Measurements from ENCODE around the gene SUDS3.
"Not testable (repeated sequence)": the region's sequence is repeated elsewhere in the genome, so short reads cannot be mapped to it uniquely, and the experiment has no call there.

SUDS3 gene

GRCh38 chr12:118354503-118354902 is 21.9 kb upstream of the SUDS3 start:
- H3K4ac ChIP-seq (ENCODE audit: low read depth, low read length); H2BK5ac ChIP-seq (ENCODE audit: low read length); H3K9ac ChIP-seq (ENCODE audit: low read length): not testable (repeated sequence)

GRCh38 chr12:118354903-118355302 is 21.5 kb upstream of the SUDS3 start:
- H3K56ac ChIP-seq (ENCODE audit: low read length), result no peak overlapping the region
- no peaks in the 10 kb centered on the region for H3K79me2 ChIP-seq (ENCODE audit: control insufficient read depth, insufficient read depth, low read length)
- H3K4me1 ChIP-seq (ENCODE audit: control insufficient read depth, low read depth, low read length), result no peaks in the 10 kb centered on the region
- no peak overlapping the region for H4K8ac ChIP-seq (ENCODE audit: low read depth, low read length)
- H2BK15ac ChIP-seq (replicated peaks; ENCODE audit: low read depth), result no peak overlapping the region
- H3K9ac ChIP-seq (ENCODE audit: low read length), result no peak overlapping the region
- H3K79me1 ChIP-seq (ENCODE audit: low read length), result no peaks in the 10 kb centered on the region
- no peak for DNase-seq
- no peak overlapping the region for H3K4ac ChIP-seq (ENCODE audit: low read depth, low read length)
- H2BK5ac ChIP-seq (ENCODE audit: low read length), result no peak overlapping the region
- no peak overlapping the region for H2AK5ac ChIP-seq (ENCODE audit: low read length)
- H3K23ac ChIP-seq (ENCODE audit: low read length), result no peak overlapping the region
- H2BK120ac ChIP-seq (ENCODE audit: low read depth, low read length), result no peak overlapping the region
- H3K4me3 ChIP-seq (ENCODE audit: low read length), result no peak overlapping the region
- no peaks in the 10 kb centered on the region for H3K27me3 ChIP-seq (ENCODE audit: insufficient read depth, low read length, poor library complexity)
- H3K4me2 ChIP-seq (ENCODE audit: low read length), result no peak overlapping the region
- no peak overlapping the region for H3K18ac ChIP-seq (ENCODE audit: low read length)
- no CpG with 5 or more reads among the region's 1 CpG for WGBS (ENCODE audit: extremely low coverage, insufficient coverage, low lambda C conversion rate)
- no peak overlapping the region for H3K27ac ChIP-seq (ENCODE audit: low read depth, low read length)
- H4K5ac ChIP-seq (ENCODE audit: low read length), result no peak overlapping the region
- H3K36me3 ChIP-seq (ENCODE audit: control insufficient read depth, insufficient read depth, low read length), result no peaks in the 10 kb centered on the region

More at GRCh38 chr12:118354503-118354902, 21.9 kb upstream of the SUDS3 start:
- not testable (repeated sequence) for H3K79me2 ChIP-seq (ENCODE audit: control insufficient read depth, insufficient read depth, low read length); H2BK120ac ChIP-seq (ENCODE audit: low read depth, low read length); H3K4me1 ChIP-seq (ENCODE audit: control insufficient read depth, low read depth, low read length); H3K79me1 ChIP-seq (ENCODE audit: low read length); H3K4me3 ChIP-seq (ENCODE audit: low read length); H3K27me3 ChIP-seq (ENCODE audit: insufficient read depth, low read length, poor library complexity); H3K23ac ChIP-seq (ENCODE audit: low read length); H4K8ac ChIP-seq (ENCODE audit: low read depth, low read length); H3K56ac ChIP-seq (ENCODE audit: low read length); H2AK5ac ChIP-seq (ENCODE audit: low read length); H3K36me3 ChIP-seq (ENCODE audit: control insufficient read depth, insufficient read depth, low read length); H3K27ac ChIP-seq (ENCODE audit: low read depth, low read length); H2BK15ac ChIP-seq (replicated peaks; ENCODE audit: low read depth); H3K18ac ChIP-seq (ENCODE audit: low read length); H4K5ac ChIP-seq (ENCODE audit: low read length); DNase-seq; H3K4me2 ChIP-seq (ENCODE audit: low read length)
- WGBS (ENCODE audit: extremely low coverage, insufficient coverage, low lambda C conversion rate), result no CpG with 5 or more reads among the region's 4 CpGs

- H3K79me1 ChIP-seq (ENCODE audit: low read length), result no peaks in the 10 kb centered on the region
- H2BK120ac ChIP-seq (ENCODE audit: low read depth, low read length), result no peak overlapping the region
- H2BK15ac ChIP-seq (replicated peaks; ENCODE audit: low read depth), result no peak overlapping the region
- no peak overlapping the region for H2AK5ac ChIP-seq (ENCODE audit: low read length)
- no peak overlapping the region for H3K9ac ChIP-seq (ENCODE audit: low read length)
- H3K79me2 ChIP-seq (ENCODE audit: control insufficient read depth, insufficient read depth, low read length), result no peaks in the 10 kb centered on the region
- DNase-seq, result no peak
- no peak overlapping the region for H2BK5ac ChIP-seq (ENCODE audit: low read length)
- H3K23ac ChIP-seq (ENCODE audit: low read length), result no peak overlapping the region
- no peak overlapping the region for H3K4ac ChIP-seq (ENCODE audit: low read depth, low read length)
- H4K8ac ChIP-seq (ENCODE audit: low read depth, low read length), result no peak overlapping the region
- no peak overlapping the region for H3K4me3 ChIP-seq (ENCODE audit: low read length)
- no peaks in the 10 kb centered on the region for H3K36me3 ChIP-seq (ENCODE audit: control insufficient read depth, insufficient read depth, low read length)
- no peaks in the 10 kb centered on the region for H3K4me1 ChIP-seq (ENCODE audit: control insufficient read depth, low read depth, low read length)
- H4K5ac ChIP-seq (ENCODE audit: low read length), result no peak overlapping the region
- H3K27ac ChIP-seq (ENCODE audit: low read depth, low read length), result no peak overlapping the region
- no peak overlapping the region for H3K56ac ChIP-seq (ENCODE audit: low read length)
- H3K18ac ChIP-seq (ENCODE audit: low read length), result no peak overlapping the region
- WGBS (ENCODE audit: extremely low coverage, insufficient coverage, low lambda C conversion rate), result no CpG with 5 or more reads among the region's 1 CpG
- no peak overlapping the region for H3K4me2 ChIP-seq (ENCODE audit: low read length)
- no peaks in the 10 kb centered on the region for H3K27me3 ChIP-seq (ENCODE audit: insufficient read depth, low read length, poor library complexity)
Measured at GRCh38 chr12:118355843-118356242, 20.5 kb upstream of the SUDS3 start.

GRCh38 chr12:118356809-118357256 is 19.5 kb upstream of the SUDS3 start:
- Histone ChIP-seq H3K4ac (ENCODE audit: low read depth, low read length) (no peak overlapping the region), H3K79me1 (ENCODE audit: low read length) (no peaks in the 10 kb centered on the region), H2BK15ac (replicated peaks; ENCODE audit: low read depth) (no peak overlapping the region), H4K5ac (ENCODE audit: low read length) (no peak overlapping the region), H3K4me3 (ENCODE audit: low read length) (no peak overlapping the region), H3K56ac (ENCODE audit: low read length) (no peak overlapping the region), H3K4me2 (ENCODE audit: low read length) (no peak overlapping the region), H3K9ac (ENCODE audit: low read length) (no peak overlapping the region), H2AK5ac (ENCODE audit: low read length) (no peak overlapping the region), H2BK5ac (ENCODE audit: low read length) (no peak overlapping the region), H2BK120ac (ENCODE audit: low read depth, low read length) (no peak overlapping the region), H3K23ac (ENCODE audit: low read length) (no peak overlapping the region), H3K4me1 (ENCODE audit: control insufficient read depth, low read depth, low read length) (no peaks in the 10 kb centered on the region), H3K27me3 (ENCODE audit: insufficient read depth, low read length, poor library complexity) (no peaks in the 10 kb centered on the region), H3K79me2 (ENCODE audit: control insufficient read depth, insufficient read depth, low read length) (no peaks in the 10 kb centered on the region), H3K36me3 (ENCODE audit: control insufficient read depth, insufficient read depth, low read length) (no peaks in the 10 kb centered on the region), H3K18ac (ENCODE audit: low read length) (no peak overlapping the region), H3K27ac (ENCODE audit: low read depth, low read length) (no peak overlapping the region), H4K8ac (ENCODE audit: low read depth, low read length) (no peak overlapping the region)
- DNase-seq, result no peak
- no CpG with 5 or more reads among the region's 1 CpG for WGBS (ENCODE audit: extremely low coverage, insufficient coverage, low lambda C conversion rate)

GRCh38 chr12:118357257-118358007 is 18.9 kb upstream of the SUDS3 start:
- Histone ChIP-seq H3K27ac (ENCODE audit: low read depth, low read length) (no peak overlapping the region), H3K23ac (ENCODE audit: low read length) (no peak overlapping the region), H2BK120ac (ENCODE audit: low read depth, low read length) (no peak overlapping the region), H3K27me3 (ENCODE audit: insufficient read depth, low read length, poor library complexity) (no peaks in the 10 kb centered on the region), H3K56ac (ENCODE audit: low read length) (no peak overlapping the region), H4K8ac (ENCODE audit: low read depth, low read length) (no peak overlapping the region), H3K4me2 (ENCODE audit: low read length) (no peak overlapping the region), H2BK15ac (replicated peaks; ENCODE audit: low read depth) (no peak overlapping the region), H3K18ac (ENCODE audit: low read length) (no peak overlapping the region), H3K4me1 (ENCODE audit: control insufficient read depth, low read depth, low read length) (no peaks in the 10 kb centered on the region), H4K5ac (ENCODE audit: low read length) (no peak overlapping the region), H3K4ac (ENCODE audit: low read depth, low read length) (no peak overlapping the region), H3K36me3 (ENCODE audit: control insufficient read depth, insufficient read depth, low read length) (no peaks in the 10 kb centered on the region), H3K9ac (ENCODE audit: low read length) (no peak overlapping the region), H3K79me2 (ENCODE audit: control insufficient read depth, insufficient read depth, low read length) (no peaks in the 10 kb centered on the region), H3K79me1 (ENCODE audit: low read length) (no peaks in the 10 kb centered on the region), H2BK5ac (ENCODE audit: low read length) (no peak overlapping the region), H3K4me3 (ENCODE audit: low read length) (no peak overlapping the region), H2AK5ac (ENCODE audit: low read length) (no peak overlapping the region)
- no CpG with 5 or more reads among the region's 7 CpGs for WGBS (ENCODE audit: extremely low coverage, insufficient coverage, low lambda C conversion rate)
- DNase-seq, result no peak

- no peak overlapping the region for H2BK15ac ChIP-seq (replicated peaks; ENCODE audit: low read depth)
- H3K9ac ChIP-seq (ENCODE audit: low read length), result no peak overlapping the region
- H3K27ac ChIP-seq (ENCODE audit: low read depth, low read length), result no peak overlapping the region
- no peaks in the 10 kb centered on the region for H3K27me3 ChIP-seq (ENCODE audit: insufficient read depth, low read length, poor library complexity)
- no peak overlapping the region for H2BK120ac ChIP-seq (ENCODE audit: low read depth, low read length)
- no peaks in the 10 kb centered on the region for H3K79me2 ChIP-seq (ENCODE audit: control insufficient read depth, insufficient read depth, low read length)
- H2BK5ac ChIP-seq (ENCODE audit: low read length), result no peak overlapping the region
- no peak overlapping the region for H3K4me2 ChIP-seq (ENCODE audit: low read length)
- H3K23ac ChIP-seq (ENCODE audit: low read length), result no peak overlapping the region
- H2AK5ac ChIP-seq (ENCODE audit: low read length), result no peak overlapping the region
- no peak for DNase-seq
- no peak overlapping the region for H4K8ac ChIP-seq (ENCODE audit: low read depth, low read length)
- no peak overlapping the region for H3K56ac ChIP-seq (ENCODE audit: low read length)
- H3K36me3 ChIP-seq (ENCODE audit: control insufficient read depth, insufficient read depth, low read length), result no peaks in the 10 kb centered on the region
- H3K4ac ChIP-seq (ENCODE audit: low read depth, low read length), result no peak overlapping the region
- H4K5ac ChIP-seq (ENCODE audit: low read length), result no peak overlapping the region
- H3K18ac ChIP-seq (ENCODE audit: low read length), result no peak overlapping the region
- no peaks in the 10 kb centered on the region for H3K79me1 ChIP-seq (ENCODE audit: low read length)
- no CpG with 5 or more reads among the region's 1 CpG for WGBS (ENCODE audit: extremely low coverage, insufficient coverage, low lambda C conversion rate)
- no peaks in the 10 kb centered on the region for H3K4me1 ChIP-seq (ENCODE audit: control insufficient read depth, low read depth, low read length)
- H3K4me3 ChIP-seq (ENCODE audit: low read length), result no peak overlapping the region
Measured at GRCh38 chr12:118358008-118358359, 18.4 kb upstream of the SUDS3 start.
